ENCODE results near the gene MLIP. TPM values are rescaled to one million over a fixed set of nuclear protein-coding genes. Genes with fewer than 3 reads are reported as not detected.

The MLIP gene
- total RNA-seq, 4 donors from 2014 or later, result 0.64 to 4.0 TPM; not detected in 2

DNA sequence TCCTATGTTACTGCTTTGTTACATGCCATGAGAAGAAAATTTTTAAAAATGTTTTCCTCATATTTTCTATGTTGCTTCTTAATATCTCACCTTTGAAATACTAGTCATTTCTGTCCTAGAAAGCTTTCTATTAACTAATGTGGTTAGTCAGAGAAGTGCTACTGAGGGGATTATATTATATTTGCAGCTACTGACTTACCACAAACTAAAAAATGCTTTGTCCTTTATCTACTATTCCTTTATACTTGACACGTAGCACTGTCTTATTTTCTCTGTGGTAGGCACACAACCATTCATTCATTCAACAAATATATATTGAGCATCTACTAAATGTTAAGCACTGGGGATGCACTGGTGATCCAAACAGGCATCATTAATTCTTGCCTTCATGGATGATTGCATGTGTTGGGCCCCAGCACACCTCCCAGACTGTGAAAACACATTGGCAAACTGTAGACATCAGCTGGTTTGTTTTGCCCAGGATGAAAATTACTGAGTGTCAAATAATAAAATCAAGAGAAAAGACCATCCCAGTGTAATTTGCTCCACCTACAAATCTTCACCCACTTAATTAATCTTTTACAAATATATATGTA is 10.7 kb upstream of the MLIP start:
- TF ChIP-seq POLR2AphosphoS5 (IDR thresholded peaks at IDR 0.05) (no peak), EP300 (IDR thresholded peaks at IDR 0.05; ENCODE audit: low read depth) (no peak), POLR2A (IDR thresholded peaks at IDR 0.05) (no peak), CTCF (IDR thresholded peaks at IDR 0.05) (no peak)
- Histone ChIP-seq H3K27ac (no peak overlapping the region), H3K36me3 (no peaks in the 10 kb centered on the region), H3K4me1 (no peaks in the 10 kb centered on the region), H3K4me3 (no peak overlapping the region), H3K9me3 (no peaks in the 10 kb centered on the region), H3K27me3 (no peaks in the 10 kb centered on the region)
- DNase-seq, result no peak
- intact Hi-C loops (cut with DNase I; ENCODE audit: low total_unique reads) (no loop called here), in situ Hi-C loops (cut with MboI; ENCODE audit: low pct_ligation_motif_present in 1 of 4, low pct_unique_long_range_greater_than_20kb in 1 of 4, low sequenced_read_pairs in 3 of 4) (no loop called here)
- 86 to 89% methylated on average over 1 of the region's 1 CpG for WGBS, 2 donors (ENCODE audit: low coverage in 1 of 2)

DNA sequence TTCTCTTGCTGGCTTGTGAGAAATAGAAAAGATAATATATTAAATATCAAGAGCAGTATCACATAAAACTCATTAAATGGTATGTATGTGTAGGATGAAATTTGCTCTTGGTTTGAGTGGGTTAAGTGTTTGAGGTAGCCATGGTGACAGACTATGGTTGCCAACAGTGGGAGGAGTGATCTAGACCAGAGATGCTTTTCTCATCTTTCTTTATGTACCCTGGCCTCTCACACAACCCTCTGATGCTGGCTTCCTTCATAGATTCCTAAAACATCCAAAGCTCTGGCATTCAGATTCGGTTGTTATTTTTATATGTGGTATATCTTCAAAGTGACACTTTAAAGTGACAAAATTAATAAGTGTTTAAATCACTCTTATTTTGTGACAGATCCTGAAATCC is 9.0 kb upstream of the MLIP start:
- no peaks in the 10 kb centered on the region for H3K27me3 ChIP-seq
- no peak for DNase-seq
- H3K27ac ChIP-seq, result no peak overlapping the region
- WGBS, 2 donors (ENCODE audit: low coverage in 1 of 2), result 41 to 50% methylated on average over 1 of the region's 1 CpG
- H3K9me3 ChIP-seq, result no peaks in the 10 kb centered on the region
- no peak for TF ChIP-seq POLR2AphosphoS5 (IDR thresholded peaks at IDR 0.05)
- TF ChIP-seq POLR2A (IDR thresholded peaks at IDR 0.05), result no peak
- TF ChIP-seq CTCF (IDR thresholded peaks at IDR 0.05), result no peak
- TF ChIP-seq EP300 (IDR thresholded peaks at IDR 0.05; ENCODE audit: low read depth), result no peak
- H3K4me3 ChIP-seq, result no peak overlapping the region
- in situ Hi-C loops (cut with MboI; ENCODE audit: low pct_ligation_motif_present in 1 of 4, low pct_unique_long_range_greater_than_20kb in 1 of 4, low sequenced_read_pairs in 3 of 4) (no loop called here), intact Hi-C loops (cut with DNase I; ENCODE audit: low total_unique reads) (no loop called here)
- no peaks in the 10 kb centered on the region for H3K36me3 ChIP-seq
- no peaks in the 10 kb centered on the region for H3K4me1 ChIP-seq

- H3K9me3 ChIP-seq, result no peaks in the 10 kb centered on the region
- no peaks in the 10 kb centered on the region for H3K36me3 ChIP-seq
- no peaks in the 10 kb centered on the region for H3K4me1 ChIP-seq
- H3K4me3 ChIP-seq, result no peak overlapping the region
- in situ Hi-C loops (cut with MboI; ENCODE audit: low pct_ligation_motif_present in 1 of 4, low pct_unique_long_range_greater_than_20kb in 1 of 4, low sequenced_read_pairs in 3 of 4), result no loop called here
- H3K27ac ChIP-seq, result no peak overlapping the region
- intact Hi-C loops (cut with DNase I; ENCODE audit: low total_unique reads), result no loop called here
- TF ChIP-seq POLR2AphosphoS5 (IDR thresholded peaks at IDR 0.05) (no peak), POLR2A (IDR thresholded peaks at IDR 0.05) (no peak), EP300 (IDR thresholded peaks at IDR 0.05; ENCODE audit: low read depth) (no peak), CTCF (IDR thresholded peaks at IDR 0.05) (no peak)
- DNase-seq, result no peak
- whole genome bisulfite sequencing, 2 donors (ENCODE audit: low coverage in 1 of 2), result 82 to 86% methylated on average over 3 of the region's 3 CpGs
- no peaks in the 10 kb centered on the region for H3K27me3 ChIP-seq
These were observed 7.7 kb upstream of the MLIP start for GRCh38 chr6:54103497-54103896.

GRCh38 chr6:54106727-54107126 is 4.5 kb upstream of the MLIP start:
- no peak for TF ChIP-seq CTCF (IDR thresholded peaks at IDR 0.05)
- TF ChIP-seq POLR2A (IDR thresholded peaks at IDR 0.05), result no peak
- TF ChIP-seq POLR2AphosphoS5 (IDR thresholded peaks at IDR 0.05), result no peak
- TF ChIP-seq EP300 (IDR thresholded peaks at IDR 0.05; ENCODE audit: low read depth), result no peak
- Histone ChIP-seq H3K4me1 (no peaks in the 10 kb centered on the region), H3K27ac (no peak overlapping the region), H3K36me3 (no peaks in the 10 kb centered on the region), H3K27me3 (no peaks in the 10 kb centered on the region), H3K4me3 (no peak overlapping the region), H3K9me3 (no peaks in the 10 kb centered on the region)
- in situ Hi-C loops (cut with MboI; ENCODE audit: low pct_ligation_motif_present in 1 of 4, low pct_unique_long_range_greater_than_20kb in 1 of 4, low sequenced_read_pairs in 3 of 4), result no loop called here
- intact Hi-C loops (cut with DNase I; ENCODE audit: low total_unique reads), result no loop called here
- no peak for DNase-seq
